Ovary (tissue), 9 donors: ENCODE data around the gene KIF22. TPM values are rescaled to one million over a fixed set of nuclear protein-coding genes. Genes with fewer than 3 reads are reported as not detected.
"Not testable (repeated sequence)": the region's sequence is repeated elsewhere in the genome, so short reads cannot be mapped to it uniquely, and the experiment has no call there.

Experiments
- DNase-seq, 5 donors: peaks; one replicate each; pipeline ENCODE4 v3.0.0-alpha.2; 2019 to 2020
- H3K27ac ChIP-seq, 2 donors: fragments of 200-600 bp; one replicate each; pipeline versions ENCODE4 v1.5.1 to v1.8.0; 2019 to 2022
- H3K27me3 ChIP-seq: fragments of 200-600 bp; one replicate; pipeline ENCODE4 v1.8.0; 2022
- H3K36me3 ChIP-seq: fragments of 200-600 bp; sonication (generic); one replicate; pipeline ENCODE4 v1.5.1; 2019
- H3K4me1 ChIP-seq: one replicate; pipeline ENCODE4 v1.8.1; 2013; ENCODE audit warnings: mild to moderate bottlenecking, moderate library complexity; ENCODE audit not compliant: insufficient read depth
- H3K4me3 ChIP-seq: fragments of 200-600 bp; sonication (generic); one replicate; pipeline ENCODE4 v1.5.1; 2017
- H3K9me3 ChIP-seq, 2 donors: fragments of 200-600 bp in 1 of 2; sonication (generic) in 1 of 2; one replicate each; pipeline versions ENCODE4 v1.5.1 to v1.8.1; 2013 to 2019; ENCODE audit warnings: mild to moderate bottlenecking in 1 of 2, moderate library complexity in 1 of 2
- EP300 ChIP-seq: sonication (generic); formaldehyde crosslinking; IDR thresholded peaks from one replicate; pipeline ENCODE4 v1.6.1; 2017; ENCODE audit warnings: antibody characterized with exemption
- POLR2A ChIP-seq: fragments of 450-650 bp; IDR thresholded peaks from one replicate; pipeline ENCODE4 v1.6.1; 2017; ENCODE audit warnings: antibody characterized with exemption, mild to moderate bottlenecking, moderate library complexity
- WGBS, 3 donors: extraction: QIAGEN DNeasy Blood & Tissue Kit in 1 of 3; methylation state at CpG; one replicate each; pipeline versions ENCODE4 v1.1.5 to v1.1.7; 2013 to 2017; 5-methylcytosine and 5-hydroxymethylcytosine counted together
- intact Hi-C, 4 donors: fragments of 100-400 bp; cut with DNase I; formaldehyde crosslinking; loops; one replicate each; pipeline versions ENCODE4 v1.11.0 to v1.15.1; 2022 to 2023
- polyA plus RNA-seq, 2 donors: library from polyadenylated mRNA; stranded (reverse); fragments of 200-250 nt in 1 of 2; fragments of 350-450 nt in 1 of 2; fragmentation: Illumina TruSeq in 1 of 2; extraction: RNeasy Lipid Tissue Mini Kit (QIAGEN cat#74804) in 1 of 2; gene quantifications; one replicate each; pipeline ENCODE4 v1.2.3, GENCODE V29; 2013 to 2014
- total RNA-seq, 7 donors: library from RNA; depleted of rRNA in 2 of 7; stranded (reverse); fragments of >200 nt in 2 of 7; fragmentation: NEBNext Ultra II Directional in 3 of 7; extraction: Animal tissue kit (Norgen Biotek cat#: 25700) in 3 of 7; gene quantifications; one replicate each; pipeline versions ENCODE4 v1.1.0 to v1.2.4, GENCODE V29; 2016 to 2023
- TF ChIP-seq, protein P1 (sequence below), 3 donors: fragments of 450-650 bp in 2 of 3; fragments of 200-600 bp in 1 of 3; IDR thresholded peaks; one replicate each; pipeline versions ENCODE4 v1.5.1 to v1.8.0; 2016 to 2022; ENCODE audit warnings: antibody characterized with exemption in 3 of 3, mild to moderate bottlenecking in 1 of 3
- donor health status: DM: no; HTN: no; CAD: no; lungs with moderate emphysema.
- donor health status: DM: no; HTN: no; CAD: no.
- donor health status: Bipolar disorder and iron deficiency.
- donor health status: DM: yes; HTN: yes; CAD: no.
- donor health status: DM: no; HTN: no; CAD: no.
- donor health status: DM: yes; HTN: yes; CAD: no.

KIF22 gene
- total and polyA plus RNA-seq, 9 donors = 14.4 to 31.0 (median 20.7) TPM

DNA sequence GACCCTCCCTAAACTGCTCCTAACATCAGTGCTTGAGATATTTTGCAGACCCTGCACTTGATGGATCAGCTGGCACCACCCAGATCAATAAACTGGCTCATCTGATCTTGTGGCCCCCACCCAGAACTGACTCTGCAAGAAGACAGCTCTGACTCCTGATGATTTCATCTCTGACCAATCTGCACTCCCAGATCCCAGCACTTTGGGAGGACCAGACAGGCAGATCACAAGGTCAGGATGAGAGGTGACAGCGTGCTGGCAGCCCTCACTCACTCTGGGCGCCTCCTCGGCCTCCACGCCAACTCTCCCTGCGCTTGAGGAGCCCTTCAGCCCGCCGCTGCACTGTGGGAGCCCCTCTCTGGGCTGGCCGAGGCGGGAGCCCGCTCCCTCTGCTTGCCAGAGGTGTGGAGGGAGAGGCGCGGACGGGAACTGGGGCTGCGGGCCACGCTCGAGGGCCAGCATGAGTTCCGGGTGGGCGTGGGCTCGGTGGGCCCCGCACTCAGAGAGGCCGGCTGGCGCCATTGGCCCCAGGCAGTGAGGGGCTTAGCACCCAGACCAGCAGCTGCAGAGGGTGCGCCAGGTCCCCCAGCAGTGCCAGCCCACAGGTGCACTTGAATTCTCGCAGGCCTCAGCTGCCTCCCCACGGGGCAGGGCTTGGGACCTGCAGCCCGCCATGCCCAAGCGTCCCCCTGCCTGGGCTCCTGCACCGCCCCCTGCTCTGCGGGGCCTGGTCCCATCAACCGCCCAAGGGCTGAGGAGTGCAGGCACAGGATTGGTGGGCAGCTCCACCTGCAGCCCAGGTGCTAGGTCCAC lies 42.4 kb upstream of the KIF22 start:
- DNase-seq = no peak
- 92 to 96% (median 95%) methylated on average over 30 of the region's 30 CpGs for WGBS, 3 donors
- Histone ChIP-seq H3K4me3 (no peak overlapping the region), H3K9me3 (no peaks in the 10 kb centered on the region), H3K4me1 (no peaks in the 10 kb centered on the region), H3K27ac (no peak overlapping the region), H3K27me3 (no peaks in the 10 kb centered on the region), H3K36me3 (no peaks in the 10 kb centered on the region)
- no peak for TF ChIP-seq EP300
- TF ChIP-seq POLR2A = no peak
- TF ChIP-seq, protein P1, sequence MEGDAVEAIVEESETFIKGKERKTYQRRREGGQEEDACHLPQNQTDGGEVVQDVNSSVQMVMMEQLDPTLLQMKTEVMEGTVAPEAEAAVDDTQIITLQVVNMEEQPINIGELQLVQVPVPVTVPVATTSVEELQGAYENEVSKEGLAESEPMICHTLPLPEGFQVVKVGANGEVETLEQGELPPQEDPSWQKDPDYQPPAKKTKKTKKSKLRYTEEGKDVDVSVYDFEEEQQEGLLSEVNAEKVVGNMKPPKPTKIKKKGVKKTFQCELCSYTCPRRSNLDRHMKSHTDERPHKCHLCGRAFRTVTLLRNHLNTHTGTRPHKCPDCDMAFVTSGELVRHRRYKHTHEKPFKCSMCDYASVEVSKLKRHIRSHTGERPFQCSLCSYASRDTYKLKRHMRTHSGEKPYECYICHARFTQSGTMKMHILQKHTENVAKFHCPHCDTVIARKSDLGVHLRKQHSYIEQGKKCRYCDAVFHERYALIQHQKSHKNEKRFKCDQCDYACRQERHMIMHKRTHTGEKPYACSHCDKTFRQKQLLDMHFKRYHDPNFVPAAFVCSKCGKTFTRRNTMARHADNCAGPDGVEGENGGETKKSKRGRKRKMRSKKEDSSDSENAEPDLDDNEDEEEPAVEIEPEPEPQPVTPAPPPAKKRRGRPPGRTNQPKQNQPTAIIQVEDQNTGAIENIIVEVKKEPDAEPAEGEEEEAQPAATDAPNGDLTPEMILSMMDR (IDR thresholded peaks at IDR 0.05) = no peak
- intact Hi-C loops = loop anchor here in 2 of 4 donors (10.0 kb wide), 2 partner anchors 47 to 743 kb away; partner anchors contain the start of gene KIF22 (in 1 of the 2)

DNA sequence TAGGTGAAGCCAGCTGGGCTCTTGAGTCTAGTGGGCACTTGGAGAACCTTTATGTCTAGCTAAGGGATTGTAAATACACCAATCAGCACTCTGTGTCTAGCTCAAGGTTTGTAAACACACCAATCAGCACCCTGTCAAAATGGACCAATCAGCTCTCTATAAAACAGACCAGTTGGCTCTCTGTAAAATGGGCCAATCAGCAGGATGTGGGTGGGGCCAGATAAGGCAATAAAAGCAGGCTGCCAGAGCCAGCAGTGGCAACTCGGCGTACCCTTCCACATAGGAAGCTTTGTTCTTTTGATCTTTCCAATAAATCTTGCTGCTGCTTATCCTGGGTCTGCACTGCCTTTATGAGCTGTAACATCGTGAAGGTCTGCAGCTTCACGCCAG lies 41.8 kb upstream of the KIF22 start:
- not testable (repeated sequence) for H3K4me3 ChIP-seq, H3K27ac ChIP-seq, H3K4me1 ChIP-seq, H3K36me3 ChIP-seq, H3K9me3 ChIP-seq, DNase-seq, H3K27me3 ChIP-seq
- 50 to 73% (median 64%) methylated on average over 4 of the region's 4 CpGs for WGBS, 3 donors
- intact Hi-C loops = loop anchor here in 2 of 4 donors (10.0 kb wide), 2 partner anchors 46 to 744 kb away; partner anchors contain the start of gene KIF22 (in 1 of the 2)

DNA sequence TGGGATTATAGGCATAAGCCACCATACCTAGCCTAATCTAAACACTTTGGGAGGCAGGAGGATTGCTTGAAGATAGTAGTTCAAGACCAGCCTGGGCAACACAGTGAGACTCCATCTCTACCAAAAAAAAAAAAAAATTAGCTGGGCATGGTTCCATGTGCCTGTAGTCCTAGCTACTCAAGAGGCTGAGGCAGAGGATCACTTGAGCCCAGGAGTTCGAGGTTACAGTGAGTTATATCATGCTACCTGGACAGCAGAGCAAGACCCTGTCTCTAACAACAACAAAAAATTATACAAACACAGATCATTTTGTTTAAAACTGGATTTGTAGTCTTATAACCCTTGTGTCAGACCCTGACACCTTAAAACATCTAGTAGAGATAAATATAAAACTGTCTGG lies 37.0 kb upstream of the KIF22 start:
- intact Hi-C loops = no loop called here
- no peak for DNase-seq
- no peak overlapping the region for H3K27ac ChIP-seq
- H3K4me3 ChIP-seq = no peak overlapping the region
- no peaks in the 10 kb centered on the region for H3K27me3 ChIP-seq
- H3K36me3 ChIP-seq = no peaks in the 10 kb centered on the region
- H3K4me1 ChIP-seq = peaks cover 1% of the 10 kb centered on the region
- no peak for TF ChIP-seq POLR2A
- TF ChIP-seq EP300 = no peak
- TF ChIP-seq, protein P1 (IDR thresholded peaks at IDR 0.05) = no peak
- H3K9me3 ChIP-seq = no peaks in the 10 kb centered on the region
- 64 to 96% (median 82%) methylated on average over 1 of the region's 1 CpG for WGBS, 3 donors

DNA sequence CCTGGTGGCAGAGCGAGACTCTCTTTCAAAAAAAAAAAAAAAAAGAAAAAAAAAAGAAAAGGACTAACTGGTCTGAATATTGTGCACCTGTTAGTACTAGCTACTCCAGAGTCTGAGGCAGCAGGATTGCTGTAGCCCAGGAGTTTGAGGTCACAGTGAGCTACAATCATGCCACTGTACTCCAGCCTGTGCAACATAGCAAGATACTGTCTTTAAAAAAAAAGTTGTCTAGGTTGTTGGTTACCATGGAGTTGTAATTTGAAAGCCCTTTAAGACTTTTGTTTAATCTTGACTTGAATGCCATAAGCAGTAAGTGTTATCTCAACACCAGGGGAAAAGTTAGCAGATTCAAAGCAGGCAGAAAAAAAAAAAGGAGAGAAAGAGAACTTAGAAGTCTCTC lies 33.9 kb upstream of the KIF22 start:
- no peak for DNase-seq
- Histone ChIP-seq H3K36me3 (no peaks in the 10 kb centered on the region), H3K27me3 (no peaks in the 10 kb centered on the region), H3K9me3 (no peaks in the 10 kb centered on the region), H3K27ac (no peak overlapping the region), H3K4me3 (no peak overlapping the region), H3K4me1 (peaks cover 3% of the 10 kb centered on the region)
- no peak for TF ChIP-seq EP300
- TF ChIP-seq, protein P1 (IDR thresholded peaks at IDR 0.05) = no peak
- TF ChIP-seq POLR2A = no peak
- intact Hi-C loops = no loop called here
- 83 to 95% (median 88%) methylated on average over 1 of the region's 1 CpG for WGBS, 3 donors

DNA sequence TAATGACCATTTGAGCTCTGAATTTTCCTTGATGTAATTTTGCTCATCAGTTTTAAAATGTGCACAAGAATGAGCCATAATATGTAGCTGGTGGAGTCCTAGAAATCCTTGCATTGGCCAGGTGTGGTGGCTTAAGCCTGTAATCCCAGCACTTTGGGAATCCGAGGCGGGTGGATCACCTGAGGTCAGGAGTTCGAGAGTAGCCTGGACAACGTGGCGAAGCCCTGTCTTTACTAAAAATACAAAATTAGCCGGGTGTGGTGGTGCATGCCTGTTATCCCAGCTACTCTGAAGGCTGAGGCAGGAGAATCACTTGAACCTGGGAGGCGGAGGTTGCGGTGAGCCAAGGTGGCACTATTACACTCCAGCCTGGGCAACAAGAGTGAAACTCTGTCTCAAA lies 33.5 kb upstream of the KIF22 start:
- 84 to 85% (median 85%) methylated on average over 8 of the region's 8 CpGs for WGBS, 3 donors
- H3K27ac ChIP-seq, H3K9me3 ChIP-seq, H3K4me1 ChIP-seq, DNase-seq, H3K27me3 ChIP-seq, H3K4me3 ChIP-seq, intact Hi-C loops, H3K36me3 ChIP-seq: not testable (repeated sequence)
